ENCODE data around the gene ENOPH1.
A peak's percentile ranks its signal among the peaks of the same experiment; 100 is the strongest.

ENOPH1 gene

GRCh38 chr4:82428526-82428968, 1.8 kb upstream of the ENOPH1 start:
- no peak for DNase-seq (ENCODE audit: low spot score)

DNA sequence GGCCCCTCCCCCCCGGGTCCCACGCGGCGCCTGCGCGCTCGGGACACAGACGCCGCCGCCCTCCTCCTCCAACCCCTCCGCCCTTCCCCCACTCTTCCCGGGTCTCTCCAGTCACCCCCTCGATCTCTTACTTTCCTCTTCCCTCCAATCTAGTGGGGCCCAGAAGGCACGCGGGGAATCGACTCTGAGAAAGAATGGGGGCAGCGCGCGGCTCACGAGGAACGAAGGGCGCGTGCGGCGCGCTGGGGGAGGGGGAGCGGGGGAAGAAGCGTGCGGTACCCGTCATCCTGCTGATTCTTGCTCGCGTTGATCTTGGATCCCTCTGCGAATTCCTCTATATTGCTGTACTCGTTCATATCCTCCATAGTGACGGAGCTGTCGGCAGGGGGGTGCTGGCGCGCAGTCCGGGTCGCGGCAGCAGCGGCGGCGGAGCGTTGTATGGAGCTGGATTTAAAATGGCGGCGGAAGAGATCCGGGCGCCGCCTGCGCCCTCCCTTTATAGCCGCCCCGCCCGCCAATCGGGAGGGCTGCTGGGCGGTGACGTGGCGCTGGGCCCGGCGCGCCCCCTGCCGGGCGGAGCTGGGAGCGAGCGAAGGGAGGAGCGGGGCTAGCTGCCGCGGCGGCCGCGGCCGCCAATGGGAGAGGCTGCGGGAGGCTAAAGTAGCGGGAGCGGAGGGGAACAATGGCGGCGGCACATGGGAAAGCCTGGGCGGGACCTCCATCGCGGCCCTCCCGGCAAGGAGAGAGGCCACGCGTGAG, 1.2 kb upstream of the ENOPH1 start:
- DNase-seq (ENCODE audit: low spot score) = peak; percentile 75

- peak; percentile 15 for DNase-seq (ENCODE audit: low spot score)
These were observed 630 bp upstream of the ENOPH1 start for GRCh38 chr4:82429728-82430192.

- DNase-seq (ENCODE audit: low spot score) = peak; percentile 18
These were observed 765 bp downstream of the ENOPH1 start for GRCh38 chr4:82430964-82431745.

DNA sequence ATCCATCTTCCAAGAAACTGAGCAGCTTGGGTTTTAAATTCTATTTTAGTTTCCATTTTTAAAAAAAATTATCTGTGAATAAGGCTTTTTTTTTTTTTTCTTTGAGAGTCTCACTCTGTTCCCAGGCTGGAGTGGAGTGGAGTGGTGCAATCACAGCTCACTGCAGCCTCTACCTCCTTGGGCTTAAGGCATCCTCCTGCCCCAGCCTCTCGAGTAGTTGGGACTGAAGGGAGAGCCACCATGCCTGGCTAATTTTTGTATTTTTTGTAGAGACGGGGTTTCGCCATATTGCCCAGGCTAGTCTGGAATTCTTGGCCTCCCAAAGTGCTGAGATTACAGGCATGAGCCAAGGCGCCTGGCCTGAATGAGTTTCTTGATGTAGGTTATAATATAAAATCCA, 1.4 kb downstream of the ENOPH1 start:
- no peak for DNase-seq (ENCODE audit: low spot score)

GRCh38 chr4:82432596-82432995, 2.2 kb downstream of the ENOPH1 start:
- DNase-seq (ENCODE audit: low spot score) = no peak

DNA sequence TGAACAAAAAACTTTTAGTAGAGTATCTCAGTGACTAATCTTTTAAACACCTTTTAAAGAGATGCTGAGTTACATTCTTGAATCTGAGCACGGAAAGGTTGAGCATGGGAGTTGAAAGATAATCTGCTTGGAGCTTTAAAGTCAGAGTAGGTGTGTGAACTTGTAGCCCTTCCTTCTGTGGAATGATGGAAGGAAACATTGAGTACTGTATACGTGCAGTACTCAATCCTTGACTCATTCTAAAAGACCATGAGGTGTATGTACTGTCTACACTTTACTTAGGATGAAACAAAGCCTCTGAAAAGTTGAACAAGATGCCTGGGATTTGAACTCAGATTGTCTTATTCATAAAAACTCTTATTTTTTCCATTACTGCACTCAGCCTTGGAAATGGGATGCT, 3.4 kb downstream of the ENOPH1 start:
- no peak for DNase-seq (ENCODE audit: low spot score)

GRCh38 chr4:82434949-82435348, 4.6 kb downstream of the ENOPH1 start:
- DNase-seq (ENCODE audit: low spot score) = no peak

GRCh38 chr4:82436130-82436529, 5.7 kb downstream of the ENOPH1 start:
- no peak for DNase-seq (ENCODE audit: low spot score)

DNA sequence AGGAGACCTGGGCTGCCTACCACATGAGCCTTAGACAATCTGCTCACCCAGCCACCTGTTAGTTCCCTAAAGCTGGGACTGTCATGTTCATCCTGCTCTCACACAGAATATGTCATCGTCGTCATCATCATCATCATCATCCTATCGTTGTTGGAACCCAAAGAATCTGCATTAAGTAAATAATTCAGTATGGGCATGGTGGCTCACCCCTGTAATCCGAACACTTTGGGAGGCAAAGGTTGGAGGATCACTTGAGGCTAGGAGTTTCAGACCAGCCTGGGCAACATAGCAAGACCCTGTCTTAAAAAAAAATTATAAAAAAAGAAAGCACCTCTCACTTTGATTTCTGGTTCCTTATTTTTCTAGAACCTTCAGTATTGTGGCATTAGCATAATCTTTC, 6.4 kb downstream of the ENOPH1 start:
- no peak for DNase-seq (ENCODE audit: low spot score)

DNA sequence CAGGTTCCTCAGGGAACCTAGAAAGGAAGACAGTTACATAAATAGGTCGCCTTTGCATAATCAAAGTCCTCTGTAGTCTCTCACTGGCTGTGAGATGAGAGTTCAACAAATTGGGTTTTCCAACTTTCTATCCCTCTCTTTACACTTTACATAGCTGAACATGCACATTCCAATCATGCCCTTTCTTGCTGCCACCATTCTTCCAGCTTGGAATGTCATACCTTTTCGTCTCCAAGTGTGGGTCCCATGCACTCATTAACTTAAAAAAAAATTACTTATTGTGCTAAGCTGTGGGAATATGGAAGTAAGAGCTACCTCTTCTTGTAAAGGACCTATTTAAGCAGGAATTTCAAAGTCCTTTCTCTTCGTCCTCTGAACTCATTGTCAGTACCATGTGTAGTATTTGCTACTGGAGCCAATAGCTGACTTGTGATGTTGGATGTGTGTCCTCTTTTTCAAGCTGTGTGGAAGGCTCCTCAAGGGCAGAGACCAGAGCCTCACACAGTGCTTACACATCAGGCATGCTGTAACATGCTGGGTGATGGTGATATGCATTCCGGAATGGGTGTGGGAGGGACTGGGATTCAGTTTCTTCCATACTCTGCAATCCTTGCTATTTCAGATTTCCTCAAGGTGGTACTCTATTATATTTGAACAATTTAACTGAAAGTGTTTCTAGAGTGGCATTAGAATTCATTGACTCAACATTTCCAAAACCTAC, 7.1 kb downstream of the ENOPH1 start:
- DNase-seq (ENCODE audit: low spot score) = no peak

- no peak for DNase-seq (ENCODE audit: low spot score)
These were observed 8.7 kb downstream of the ENOPH1 start for GRCh38 chr4:82439088-82439487.

GRCh38 chr4:82447886-82448285, 17.5 kb downstream of the ENOPH1 start:
- DNase-seq (ENCODE audit: low spot score) = no peak

GRCh38 chr4:82450966-82451755, 20.8 kb downstream of the ENOPH1 start:
- DNase-seq (ENCODE audit: low spot score) = no peak

DNA sequence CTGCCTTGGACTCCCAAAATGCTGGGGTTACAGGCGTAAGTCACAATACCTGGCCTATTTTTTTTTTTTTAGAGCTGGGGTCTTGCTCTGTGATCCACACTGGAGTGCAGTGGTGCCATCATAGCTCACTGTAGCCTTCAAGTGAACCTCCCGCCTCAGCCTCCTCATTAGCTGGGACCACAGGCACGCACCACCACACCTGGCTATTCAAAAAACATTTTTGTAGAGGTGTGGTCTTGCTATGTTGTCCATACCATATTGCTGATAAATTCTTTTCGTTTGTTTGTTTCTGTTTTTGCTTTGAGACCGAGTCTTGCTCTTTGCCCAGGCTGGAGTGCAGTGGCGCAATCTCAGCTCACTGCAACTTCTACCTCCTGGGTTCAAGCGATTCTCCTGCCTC, 21.6 kb downstream of the ENOPH1 start:
- DNase-seq (ENCODE audit: low spot score) = no peak

- no peak for DNase-seq (ENCODE audit: low spot score)
These were observed 26.9 kb downstream of the ENOPH1 start for GRCh38 chr4:82457266-82457665.

DNA sequence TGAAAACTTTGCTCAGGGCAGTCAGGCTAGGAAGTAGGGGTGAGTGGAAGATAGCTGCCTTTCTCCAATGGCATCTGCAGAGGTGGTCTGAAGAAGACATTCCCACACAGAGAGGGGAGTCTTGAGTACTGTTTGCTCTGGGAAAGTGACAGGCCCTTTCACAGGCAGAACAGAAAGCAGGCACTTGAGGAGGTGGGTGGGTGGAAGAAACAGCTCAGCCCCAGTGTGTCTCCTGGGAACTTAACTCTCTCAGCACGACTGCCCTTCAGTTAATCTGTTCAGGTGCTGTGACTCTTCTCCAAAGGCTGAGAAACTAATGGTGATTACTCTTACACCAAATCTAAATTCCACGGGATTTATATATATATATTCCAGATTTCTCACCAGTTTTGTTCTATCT, 28.3 kb downstream of the ENOPH1 start:
- no peak for DNase-seq (ENCODE audit: low spot score)

DNA sequence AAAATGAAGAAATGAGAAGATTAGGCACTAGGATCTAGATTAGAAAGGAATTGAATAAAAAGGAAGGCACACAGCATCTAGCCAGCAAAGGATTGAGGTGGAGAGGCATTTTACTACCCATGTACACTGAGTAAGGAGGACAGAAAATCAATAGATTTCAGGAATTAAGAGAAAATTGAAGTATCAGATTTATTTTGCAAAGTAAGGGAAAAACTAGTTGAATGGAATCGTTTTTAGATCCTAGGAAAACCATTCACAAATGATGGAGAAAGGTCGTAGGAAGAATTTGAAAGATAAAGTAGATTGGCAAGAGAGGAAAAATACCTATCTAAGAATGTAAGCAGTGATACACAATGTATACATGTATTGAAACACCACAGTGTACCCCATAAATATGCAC, 31.3 kb downstream of the ENOPH1 start:
- no peak for DNase-seq (ENCODE audit: low spot score)

DNA sequence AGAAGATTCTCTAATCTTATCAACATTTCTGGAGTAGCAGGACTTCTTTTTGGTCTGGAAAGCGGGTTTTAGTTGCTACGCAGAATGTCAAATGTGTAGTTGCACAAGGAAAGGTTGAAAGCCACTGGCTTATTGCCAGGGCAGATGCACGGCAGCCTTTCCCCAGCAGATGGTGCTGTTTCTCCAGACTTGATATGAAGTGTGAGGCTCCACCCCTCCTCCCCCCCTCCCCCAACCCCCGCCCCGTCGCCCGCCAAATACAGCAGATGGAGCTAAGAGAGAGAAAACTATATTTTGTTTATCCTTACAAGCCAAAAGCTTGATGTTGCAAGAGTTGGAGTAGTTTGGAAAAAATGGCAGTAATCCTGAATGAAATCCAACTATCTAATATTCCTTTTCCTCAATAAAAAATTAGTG, 32.0 kb downstream of the ENOPH1 start:
- peak; percentile 64 for DNase-seq (ENCODE audit: low spot score)

DNA sequence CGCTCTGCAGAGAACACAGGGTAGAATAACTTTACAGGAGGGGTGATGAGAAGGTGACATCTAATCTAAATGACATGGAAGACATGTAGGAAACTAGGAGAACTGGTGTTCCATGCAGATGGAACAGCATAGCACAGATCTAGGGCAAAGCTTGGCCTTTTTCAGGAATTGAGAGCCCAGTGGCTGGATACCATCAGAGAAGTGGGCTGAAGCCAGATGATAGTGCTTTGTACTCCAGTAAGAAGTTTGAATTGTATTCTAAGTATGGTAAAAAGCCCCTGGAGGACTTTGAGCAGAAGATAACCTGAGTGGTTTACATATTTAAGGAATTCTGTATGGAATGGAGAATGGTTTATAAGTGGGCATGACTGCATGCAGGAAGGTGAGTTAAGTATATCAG, 32.8 kb downstream of the ENOPH1 start:
- no peak for DNase-seq (ENCODE audit: low spot score)

GRCh38 chr4:82467471-82467870, 37.1 kb downstream of the ENOPH1 start:
- DNase-seq (ENCODE audit: low spot score) = no peak

- DNase-seq (ENCODE audit: low spot score) = no peak
These were observed 39.5 kb downstream of the ENOPH1 start for GRCh38 chr4:82469791-82470345.
